GM18907 (cell line): Measurements from ENCODE around the gene TNIK.

ENCODE experiments used
- ATAC-seq: cut with Tn5 transposase; IDR thresholded peaks from one replicate; pipeline ENCODE4 v1.9.1; 2021; ENCODE audit warnings: mild to moderate bottlenecking, moderate library complexity; ENCODE audit not compliant: unreplicated experiment

TNIK gene

GRCh38 chr3:171178714-171179113, 281.5 kb downstream of the TNIK start:
- ATAC-seq: no peak

GRCh38 chr3:171177553-171177952, 282.7 kb downstream of the TNIK start:
- no peak for ATAC-seq

- no peak for ATAC-seq
Observed at GRCh38 chr3:171177056-171177455, 283.1 kb downstream of the TNIK start.

DNA sequence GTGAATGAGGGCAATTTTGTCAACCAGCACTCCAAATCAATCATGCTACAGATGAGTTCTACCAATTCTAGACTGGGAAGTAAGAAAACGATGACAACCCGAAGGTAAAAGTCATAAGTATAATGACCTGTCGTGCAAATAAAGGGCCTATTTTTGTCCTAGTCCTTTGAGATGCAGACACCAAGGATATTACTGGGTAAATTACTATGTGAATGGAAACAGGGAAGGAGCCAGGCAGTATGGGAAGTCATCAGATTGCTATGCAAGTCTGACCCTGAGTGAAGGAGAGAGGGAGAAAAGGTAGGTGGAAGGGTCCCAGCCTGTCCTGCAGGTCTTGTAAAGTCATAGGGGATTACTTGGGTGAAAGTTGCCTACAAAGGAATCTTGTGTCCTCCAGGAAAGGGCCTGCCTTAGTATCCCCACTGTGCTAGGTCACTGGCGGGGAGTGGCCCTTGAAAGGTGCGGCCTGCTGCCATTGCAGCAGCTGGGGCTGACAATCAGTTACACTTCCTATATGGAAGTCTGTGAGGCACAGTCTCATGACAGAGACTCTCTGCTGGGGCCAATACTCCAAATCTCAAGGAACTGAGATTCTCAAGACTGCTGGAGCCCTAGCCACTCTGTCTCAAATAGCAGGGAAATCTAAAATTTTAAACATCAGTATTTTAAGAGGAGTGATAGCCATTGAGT, 283.8 kb downstream of the TNIK start:
- ATAC-seq: no peak

DNA sequence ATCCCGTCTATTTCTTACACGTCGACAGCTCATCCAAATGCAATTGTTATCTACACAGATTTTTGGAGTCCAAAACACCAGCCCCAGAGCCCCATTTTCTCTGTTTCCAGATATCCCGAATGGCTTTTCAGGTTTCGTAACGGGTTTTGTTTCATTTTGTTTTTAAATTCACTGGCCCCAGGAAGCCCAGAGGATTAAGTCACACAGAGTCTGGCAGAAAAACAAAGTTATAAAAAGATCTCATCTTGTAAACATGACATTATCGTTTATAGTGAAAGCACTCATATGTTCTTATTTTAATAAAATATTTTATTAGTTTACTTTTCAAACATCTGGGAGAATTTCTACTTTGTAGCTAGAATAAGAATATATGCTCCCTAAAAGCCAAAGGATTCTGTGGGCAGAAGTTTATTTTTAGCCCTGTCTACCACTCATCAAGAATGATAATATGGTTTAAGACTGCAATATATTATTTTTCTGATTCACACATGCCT, 284.4 kb downstream of the TNIK start:
- ATAC-seq: no peak

DNA sequence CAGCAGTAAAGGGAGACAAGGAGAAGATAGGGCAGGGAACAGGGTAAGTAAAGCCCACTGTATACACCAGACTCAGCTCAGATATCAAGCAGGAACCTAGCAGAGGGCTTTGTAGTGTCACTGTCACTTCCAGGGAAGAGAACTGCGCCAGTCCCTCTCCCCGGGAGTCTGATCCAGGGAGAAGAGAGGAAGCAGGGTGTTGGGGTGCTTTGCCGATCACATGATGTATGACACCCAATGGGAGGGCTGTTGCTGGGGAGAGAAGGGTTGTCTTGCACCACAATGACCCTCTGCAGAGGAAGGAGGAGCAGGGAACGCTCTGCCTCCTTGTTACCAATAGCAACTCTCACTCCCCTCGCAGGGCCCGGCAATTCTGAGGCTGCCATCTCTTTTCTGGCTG, 286.5 kb downstream of the TNIK start:
- ATAC-seq: no peak

- no peak for ATAC-seq
Observed at GRCh38 chr3:171172070-171172469, 288.1 kb downstream of the TNIK start.

DNA sequence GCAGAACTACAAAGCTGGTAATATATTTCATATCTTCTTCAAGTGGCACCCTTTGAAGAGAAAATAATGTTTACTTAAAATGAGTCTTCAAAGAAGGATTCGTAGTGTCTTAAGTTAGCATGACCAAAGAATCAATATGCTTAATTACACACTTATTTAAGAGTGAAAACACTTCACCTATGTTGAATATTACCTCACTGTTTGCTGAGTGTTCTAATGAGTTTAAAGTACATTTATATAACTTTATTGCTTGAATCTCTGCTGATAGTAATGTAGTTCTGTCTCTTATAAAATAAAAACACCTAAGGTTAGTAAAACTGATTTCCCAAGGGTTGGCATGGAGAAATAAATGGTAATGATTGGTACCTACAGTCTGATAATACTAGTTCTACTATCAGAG, 290.3 kb downstream of the TNIK start:
- no peak for ATAC-seq

GRCh38 chr3:171169443-171169842, 290.8 kb downstream of the TNIK start:
- ATAC-seq: no peak

GRCh38 chr3:171168551-171168950, 291.7 kb downstream of the TNIK start:
- ATAC-seq: no peak

DNA sequence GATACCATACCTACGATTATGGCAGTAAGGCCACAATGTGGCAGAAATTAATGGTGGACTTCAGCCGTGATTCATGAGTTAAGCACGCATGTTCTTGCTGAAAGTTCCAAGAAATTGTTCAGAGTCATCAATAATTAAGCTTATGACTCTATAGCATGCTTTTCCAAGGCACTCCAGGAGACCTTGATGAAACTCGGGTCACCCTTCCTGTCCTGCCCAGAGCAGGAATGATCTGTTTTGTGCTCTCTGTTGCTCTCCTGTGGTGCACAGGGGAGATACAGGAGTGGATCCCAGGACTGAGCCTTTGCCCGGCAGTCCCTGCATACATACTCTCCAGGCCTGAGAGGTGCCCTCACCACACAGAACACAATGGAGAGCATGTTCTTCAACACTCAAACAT, 292.1 kb downstream of the TNIK start:
- no peak for ATAC-seq

- ATAC-seq: peak; percentile 42
Observed at GRCh38 chr3:171165983-171166382, 294.2 kb downstream of the TNIK start.

- ATAC-seq: peak; percentile 48
Observed at GRCh38 chr3:171165499-171165921, 294.7 kb downstream of the TNIK start.

GRCh38 chr3:171164067-171164465, 296.1 kb downstream of the TNIK start:
- ATAC-seq: no peak

GRCh38 chr3:171163101-171164066, 296.8 kb downstream of the TNIK start:
- ATAC-seq: no peak

DNA sequence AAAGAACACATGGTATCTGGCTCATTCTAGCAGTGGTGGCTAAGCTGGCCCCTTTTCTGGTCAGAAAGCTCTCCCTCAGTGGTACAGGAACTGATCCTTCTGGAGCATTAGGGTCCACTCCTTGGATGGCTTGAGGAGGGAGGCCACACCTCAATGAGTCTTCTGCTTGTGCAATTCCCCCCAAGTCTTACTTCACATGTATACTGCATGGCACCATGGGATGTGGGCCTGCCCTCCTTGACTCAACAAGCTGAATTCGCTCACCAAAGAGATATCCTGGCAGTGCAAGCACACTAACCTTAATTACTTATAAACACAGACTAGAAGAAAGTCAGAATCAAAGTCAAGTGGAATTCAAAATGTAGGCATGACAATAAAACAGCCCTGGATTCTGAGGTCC, 299.9 kb downstream of the TNIK start:
- no peak for ATAC-seq

DNA sequence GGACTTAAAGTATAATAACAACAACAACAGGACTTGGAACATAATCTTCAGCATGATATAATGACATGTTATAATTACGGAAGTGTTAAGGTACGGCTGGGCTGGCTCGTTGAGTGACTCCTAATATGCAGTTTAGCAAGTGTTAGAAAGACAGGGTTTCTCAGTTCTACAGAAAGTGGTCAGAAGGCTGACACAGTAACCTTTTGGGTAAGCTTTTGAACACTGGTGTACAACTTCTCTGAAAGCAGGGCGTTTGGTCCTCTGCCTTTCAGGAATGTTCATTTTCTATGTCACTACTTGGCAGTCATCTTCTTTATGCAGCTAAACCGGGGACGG, 300.4 kb downstream of the TNIK start:
- no peak for ATAC-seq

GRCh38 chr3:171159024-171159821, 301.0 kb downstream of the TNIK start:
- ATAC-seq: no peak

DNA sequence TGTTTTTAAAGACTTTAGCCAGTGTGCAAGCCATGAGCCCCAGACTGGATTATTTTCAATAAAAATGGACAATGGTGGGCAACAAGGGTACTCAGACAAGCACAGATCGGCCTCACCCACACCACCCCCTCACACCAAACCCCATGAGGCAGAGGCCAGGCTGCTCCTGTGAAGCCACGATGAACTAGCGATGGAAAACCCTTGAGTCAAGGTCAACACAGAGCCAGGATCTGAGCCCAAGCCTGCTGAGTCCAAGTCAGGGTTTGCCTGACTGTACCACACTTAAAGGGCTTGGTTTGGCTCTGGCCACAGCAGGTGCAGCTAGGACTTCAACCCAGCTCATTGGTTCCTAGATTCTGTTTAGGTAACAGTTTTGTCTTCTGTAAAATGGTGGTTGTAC, 302.2 kb downstream of the TNIK start:
- ATAC-seq: no peak

GRCh38 chr3:171157286-171157685, 302.9 kb downstream of the TNIK start:
- no peak for ATAC-seq

DNA sequence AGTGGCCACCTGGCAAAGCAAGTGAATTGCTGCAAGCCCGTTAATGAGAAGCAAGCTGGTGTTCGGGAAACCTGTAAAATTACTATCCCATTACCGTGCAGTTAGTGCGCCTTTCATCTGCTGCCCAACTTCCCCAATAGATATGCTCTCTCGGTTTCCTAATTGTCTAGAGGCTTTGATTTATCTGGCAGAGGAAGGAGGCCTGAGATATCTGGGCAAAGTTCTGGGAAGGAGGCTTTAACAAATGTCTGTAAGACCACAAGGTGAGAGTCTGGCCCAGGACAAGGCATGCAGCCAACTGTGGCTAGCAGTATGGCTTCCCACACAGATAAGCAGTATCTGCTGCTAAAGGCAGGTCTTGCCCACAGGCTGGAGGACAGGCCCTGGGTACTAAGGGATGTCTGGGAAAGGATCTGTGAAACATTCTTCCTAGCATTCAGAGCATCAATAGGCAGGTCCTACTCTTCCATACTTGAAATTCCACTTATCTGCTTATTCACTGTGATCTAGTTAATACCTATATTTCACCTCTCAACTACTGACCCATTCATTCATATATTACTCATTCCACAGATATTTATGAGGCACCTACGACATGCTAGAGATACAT, 303.7 kb downstream of the TNIK start:
- ATAC-seq: no peak
